OCI-LY3 (cell line): ENCODE data around the gene HSBP1L1.

Experiments
- CTCF ChIP-seq: fragments of 200-600, 300-600 bp; sonication (generic); IDR thresholded peaks from 2 replicates; pipeline ENCODE4 v1.5.1; 2014; ENCODE audit warnings: antibody characterized with exemption, low read length, low read depth
- EZH2phosphoT487 ChIP-seq: fragments of 200-600 bp; shearing (Covaris generic); IDR thresholded peaks from 2 replicates; pipeline ENCODE4 v1.6.1; 2018; ENCODE audit warnings: antibody characterized with exemption, mixed run types, low read depth

- TF ChIP-seq CTCF (no peak), EZH2phosphoT487 (no peak)
Measured at GRCh38 chr18:79944126-79944731, 20.2 kb upstream of the HSBP1L1 start.
